HepG2 (cell line): ENCODE measurements around the gene ACACB. TPM values are rescaled to one million over a fixed set of nuclear protein-coding genes. Genes with fewer than 3 reads are reported as not detected.

ENCODE experiments used
- ATAC-seq: fragments of 200-7000 bp; cut with Tn5 transposase; 3 replicates; pipeline ENCODE4 v1.9.1; 2020; ENCODE audit warnings: mild to moderate bottlenecking, moderate library complexity
- BruUV-seq: library from RNA; stranded (reverse); fragments of 400-500 nt; replicated peaks from 2 replicates; lab custom pipeline; 2021; lab: Mats Ljungman, UMichigan
- CTCF ChIA-PET: fragments of 300-600 bp; formaldehyde crosslinking; extraction: SDS; loops from one replicate; lab custom pipeline; 2021; ENCODE audit warnings: low total read pairs, inconsistent platforms, low intra/inter-chr PET ratio; lab: Yijun Ruan, JAX
- POLR2A ChIA-PET: fragments of 350-600 bp; sonication (Branson Sonifier 250); formaldehyde crosslinking; loops from one replicate; lab custom pipeline; 2020; ENCODE audit warnings: antibody characterized with exemption, inconsistent platforms; lab: Yijun Ruan, JAX
- DNase-seq: peaks from one replicate; pipeline ENCODE4 v3.0.0-alpha.2; 2015; ENCODE audit warnings: low spot score
- FAIRE-seq: peaks from 3 replicates; lab custom pipeline; 2011; peaks lifted over from hg19 to GRCh38; lab: Jason Lieb, UNC
- H2AFZ ChIP-seq: one replicate; pipeline ENCODE4 v1.6.1; 2011; ENCODE audit warnings: low read length, inconsistent platforms
- H3K27ac ChIP-seq: fragments of 300-600 bp; 3 replicates; pipeline ENCODE4 v1.8.0; 2011; ENCODE audit warnings: mixed run types, mild to moderate bottlenecking, mixed read lengths, low read length, inconsistent platforms; ENCODE audit not compliant: insufficient read depth; ENCODE audit errors: extremely low read length
- H3K27me3 ChIP-seq, 2 experiments: fragments of 200-600 bp in 1 of 2; 2 replicates in 1 of 2; 3 replicates in 1 of 2; pipeline versions ENCODE4 v1.6.0 to v1.8.0; 2011; ENCODE audit warnings: low read length in 2 of 2, mild to moderate bottlenecking in 2 of 2, moderate library complexity in 2 of 2, inconsistent platforms in 1 of 2; ENCODE audit not compliant: insufficient read depth in 2 of 2, control insufficient read depth in 1 of 2
- H3K36me3 ChIP-seq, 2 experiments: fragments of 200-600 bp in 1 of 2; replicated peaks in 1 of 2; 2 replicates in 1 of 2; 3 replicates in 1 of 2; pipeline versions ENCODE4 v1.5.1 to v1.8.0; 2011; ENCODE audit warnings: low read length in 2 of 2, inconsistent platforms in 1 of 2; ENCODE audit not compliant: insufficient read depth in 2 of 2, control insufficient read depth in 1 of 2
- H3K4me1 ChIP-seq: 2 replicates; pipeline ENCODE4 v1.5.1; 2012; ENCODE audit warnings: low read length, inconsistent platforms; ENCODE audit not compliant: insufficient read depth
- H3K4me2 ChIP-seq: 2 replicates; pipeline ENCODE4 v1.6.0; 2011; ENCODE audit warnings: low read depth, low read length, inconsistent platforms
- H3K4me3 ChIP-seq, 3 experiments: fragments of 200-600 bp in 1 of 3; sonication (generic), shearing (Covaris generic) in 1 of 3; replicated peaks in 1 of 3; 2 replicates each; pipeline ENCODE4 v1.5.1; 2011 to 2016; ENCODE audit warnings: low read length in 3 of 3, inconsistent platforms in 2 of 3, low read depth in 2 of 3, mild to moderate bottlenecking in 2 of 3, control low read depth in 1 of 3, mixed read lengths in 1 of 3; ENCODE audit not compliant: insufficient read depth in 1 of 3
- H3K79me2 ChIP-seq: one replicate; pipeline ENCODE4 v1.6.1; 2011; ENCODE audit warnings: low read length, inconsistent platforms; ENCODE audit not compliant: insufficient read depth
- H3K9ac ChIP-seq: 2 replicates; pipeline ENCODE4 v1.6.0; 2011; ENCODE audit warnings: mild to moderate bottlenecking, low read depth, low read length, inconsistent platforms; ENCODE audit not compliant: insufficient read depth
- H3K9me3 ChIP-seq: 2 replicates; pipeline ENCODE4 v1.5.1; 2012; ENCODE audit warnings: mild to moderate bottlenecking, low read length
- H4K20me1 ChIP-seq: 2 replicates; pipeline ENCODE4 v1.6.0; 2011; ENCODE audit warnings: inconsistent platforms, mild to moderate bottlenecking, low read length, moderate library complexity; ENCODE audit not compliant: insufficient read depth
- AGO2 ChIP-seq: fragments of 200-400 bp; formaldehyde crosslinking; optimal IDR thresholded peaks from 2 replicates; pipeline ENCODE3; 2017; ENCODE audit warnings: mild to moderate bottlenecking, low read depth, low read length, moderate library complexity
- ARNTL ChIP-seq: sonication (generic); formaldehyde crosslinking; IDR thresholded peaks from 2 replicates; pipeline ENCODE4 v1.4.0; 2020; ENCODE audit warnings: mild to moderate bottlenecking, missing genetic modification reagents
- ASH2L ChIP-seq: fragments of 300-600, 200-600 bp; sonication (generic); IDR thresholded peaks from 2 replicates; pipeline ENCODE4 v1.7.0; 2017; ENCODE audit warnings: low read depth, mild to moderate bottlenecking, moderate library complexity, mixed read lengths, low read length; ENCODE audit not compliant: insufficient read length
- ETS1 ChIP-seq: sonication (generic); formaldehyde crosslinking; IDR thresholded peaks from 2 replicates; pipeline ENCODE4 v1.4.0; 2020; ENCODE audit warnings: missing genetic modification reagents
- FOXA3 ChIP-seq: IDR thresholded peaks from 2 replicates; pipeline ENCODE4 v1.6.1; 2016; ENCODE audit warnings: missing genetic modification reagents, missing compliant biosample characterization
- GMEB2 ChIP-seq: IDR thresholded peaks from 2 replicates; pipeline ENCODE4 v1.6.1; 2016; ENCODE audit warnings: missing biosample characterization, missing genetic modification reagents, low read depth
- IKZF4 ChIP-seq: sonication (generic); formaldehyde crosslinking; IDR thresholded peaks from 2 replicates; pipeline ENCODE4 v1.5.1; 2020; ENCODE audit warnings: borderline replicate concordance, mild to moderate bottlenecking, low read depth, missing genetic modification reagents; ENCODE audit errors: not compliant biosample characterization
- JARID2 ChIP-seq: sonication (generic); formaldehyde crosslinking; IDR thresholded peaks from 2 replicates; pipeline ENCODE4 v1.8.1; 2023; ENCODE audit warnings: missing genetic modification reagents, inconsistent platforms; ENCODE audit not compliant: insufficient replicate concordance
- KDM1A ChIP-seq: IDR thresholded peaks from 2 replicates; pipeline ENCODE4 v1.6.1; 2016; ENCODE audit warnings: missing compliant biosample characterization
- LCORL ChIP-seq, 2 experiments: fragments of 450-650 bp in 1 of 2; sonication (generic) in 1 of 2; formaldehyde crosslinking in 1 of 2; IDR thresholded peaks; 2 replicates each; pipeline versions ENCODE4 v1.5.0 to v1.6.1; 2017 to 2020; ENCODE audit warnings: antibody characterized with exemption in 1 of 2, missing genetic modification reagents in 1 of 2
- NCOA5 ChIP-seq: sonication (generic); formaldehyde crosslinking; IDR thresholded peaks from 2 replicates; pipeline ENCODE4 v1.4.0; 2020; ENCODE audit warnings: missing genetic modification reagents
- STAT6 ChIP-seq: sonication (generic); formaldehyde crosslinking; IDR thresholded peaks from 2 replicates; pipeline ENCODE4 v1.4.0; 2020; ENCODE audit warnings: missing genetic modification reagents, mild to moderate bottlenecking, borderline replicate concordance
- TFDP2 ChIP-seq: sonication (generic); formaldehyde crosslinking; IDR thresholded peaks from 2 replicates; pipeline ENCODE4 v1.4.0; 2020; ENCODE audit warnings: missing genetic modification reagents
- THYN1 ChIP-seq: sonication (generic); formaldehyde crosslinking; IDR thresholded peaks from 2 replicates; pipeline ENCODE4 v1.8.1; 2023; ENCODE audit warnings: low read depth, mild to moderate bottlenecking, moderate library complexity, missing genetic modification reagents, borderline replicate concordance
- TMF1 ChIP-seq: sonication (generic); formaldehyde crosslinking; IDR thresholded peaks from 2 replicates; pipeline ENCODE4 v1.8.1; 2022; ENCODE audit warnings: low read depth, missing genetic modification reagents
- U2AF1 ChIP-seq: fragments of 200-400 bp; formaldehyde crosslinking; optimal IDR thresholded peaks from 2 replicates; pipeline ENCODE3; 2017; ENCODE audit warnings: mild to moderate bottlenecking, low read depth, low read length
- ZKSCAN8 ChIP-seq: IDR thresholded peaks from 2 replicates; pipeline ENCODE4 v1.6.1; 2016; ENCODE audit warnings: borderline replicate concordance, missing genetic modification reagents, missing compliant biosample characterization
- ZNF510 ChIP-seq: sonication (generic); formaldehyde crosslinking; IDR thresholded peaks from 2 replicates; pipeline ENCODE4 v1.4.0; 2020; ENCODE audit warnings: low read depth, mild to moderate bottlenecking, missing genetic modification reagents
- ZNF879 ChIP-seq: sonication (generic); formaldehyde crosslinking; IDR thresholded peaks from 2 replicates; pipeline ENCODE4 v1.8.1; 2023; ENCODE audit warnings: missing genetic modification reagents
- WGBS: methylation state at CpG from one replicate; pipeline ENCODE4 v1.1.6; 2017; ENCODE audit warnings: low lambda C conversion rate; 5-methylcytosine and 5-hydroxymethylcytosine counted together
- in situ Hi-C: cut with HindIII; loops from 2 replicates; pipeline ENCODE4 v1.10.0; 2017; ENCODE audit warnings: low pct_unique_long_range_greater_than_20kb; ENCODE audit not compliant: extremely low pct_ligation_motif_present
- intact Hi-C: fragments of 100-400 bp; cut with micrococcal nuclease; formaldehyde crosslinking; loops from one replicate; pipeline ENCODE4 v1.10.0; 2022; ENCODE audit not compliant: unreplicated experiment
- polyA plus RNA-seq, 8 experiments: library from polyadenylated mRNA; depleted of rRNA in 3 of 8; stranded (reverse) in 7 of 8; unstranded in 1 of 8; fragments of >200 nt; fragmentation: Illumina TruSeq in 4 of 8; extraction: Trizol in 4 of 8; gene quantifications; 2 replicates each; pipeline versions ENCODE4 v1.2.1 to v1.2.3, GENCODE V29; 2011 to 2016; ENCODE audit warnings: low read depth in 4 of 8, missing spikeins in 1 of 8, mixed read lengths in 1 of 8; ENCODE audit not compliant: insufficient read depth in 1 of 8
- total RNA-seq, 5 experiments: library from RNA; depleted of rRNA; stranded (reverse); fragments of >200 nt; fragmentation: Illumina TruSeq; extraction: Trizol; gene quantifications; 2 replicates each; pipeline ENCODE4 v1.2.3, GENCODE V29; 2016; ENCODE audit warnings: low read depth in 1 of 5

ACACB gene
- total and polyA plus RNA-seq, 2 of the 13 experiments (the other 11 are each of a cell fraction or from before 2014, with no cell fraction given), result 6.2 to 8.6 TPM

- ChIA-PET POLR2A (no interaction called here), CTCF (no interaction called here)
- Histone ChIP-seq H3K27me3 (no peaks in the 10 kb centered on the region), H4K20me1 (no peaks in the 10 kb centered on the region), H3K4me1 (no peaks in the 10 kb centered on the region), H3K9ac (no peak overlapping the region), H3K27ac (no peak overlapping the region), H2AFZ (no peak overlapping the region), H3K36me3 (peaks cover 5 to 28% of the 10 kb centered on the region in 2 experiments; a peak in 4 of 5 replicates), H3K9me3 (no peaks in the 10 kb centered on the region), H3K79me2 (no peaks in the 10 kb centered on the region), H3K4me2 (no peak overlapping the region), H3K4me3 (no peak overlapping the region)
- DNase-seq (no peak), FAIRE-seq (no peak), ATAC-seq (no peak)
- BruUV-seq, result no TSS peak
- WGBS, result 93% methylated on average over 6 of the region's 6 CpGs
- intact Hi-C loops (no loop called here), in situ Hi-C loops (no loop called here)
- TF ChIP-seq ZNF879 (CRISPR knock-in tag) (no peak), AGO2 (no peak), ASH2L (no peak), JARID2 (CRISPR knock-in tag) (no peak), THYN1 (CRISPR knock-in tag) (no peak), ZNF510 (no peak), TFDP2 (CRISPR knock-in tag) (no peak), NCOA5 (CRISPR knock-in tag) (no peak), U2AF1 (no peak), GMEB2 (no peak), STAT6 (CRISPR knock-in tag) (no peak), LCORL (IDR thresholded peaks at IDR 0.05) (no peak), LCORL (CRISPR knock-in tag; IDR thresholded peaks at IDR 0.05) (no peak), IKZF4 (CRISPR knock-in tag) (no peak), ZKSCAN8 (CRISPR knock-in tag) (no peak), ARNTL (CRISPR knock-in tag) (no peak), FOXA3 (CRISPR knock-in tag) (no peak), KDM1A (no peak), TMF1 (CRISPR knock-in tag) (no peak), ETS1 (CRISPR knock-in tag) (no peak)
Observed at GRCh38 chr12:109169686-109170085, 53.3 kb downstream of the ACACB start.
